GM21381 (cell line): ENCODE data around the gene NID2.
A peak's percentile ranks its signal among the peaks of the same experiment; 100 is the strongest.

Source experiments
- ATAC-seq: cut with Tn5 transposase; IDR thresholded peaks from one replicate; pipeline ENCODE4 v1.9.1; 2021; ENCODE audit warnings: mild to moderate bottlenecking, moderate library complexity; ENCODE audit not compliant: unreplicated experiment

Gene NID2

DNA sequence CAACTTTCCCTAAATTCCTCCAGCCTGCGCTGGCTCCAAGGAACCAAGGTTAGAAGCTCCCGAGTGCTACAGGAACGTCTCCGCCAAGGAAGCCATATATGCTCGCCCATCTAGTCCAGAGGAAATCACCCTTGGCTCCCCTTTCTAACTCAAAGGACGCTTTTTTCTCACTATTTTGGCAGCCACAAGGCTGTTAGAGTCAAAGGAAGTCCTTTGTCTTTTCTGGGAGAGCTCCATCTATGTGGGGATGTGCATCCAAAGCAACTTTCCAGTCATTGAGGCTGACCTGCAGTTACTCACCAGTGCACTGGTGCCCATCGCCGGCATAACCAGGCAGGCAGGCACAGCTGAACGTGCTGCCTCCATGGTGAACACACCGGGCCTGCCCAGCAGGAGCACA is 42.0 kb downstream of the NID2 start:
- ATAC-seq: no peak

DNA sequence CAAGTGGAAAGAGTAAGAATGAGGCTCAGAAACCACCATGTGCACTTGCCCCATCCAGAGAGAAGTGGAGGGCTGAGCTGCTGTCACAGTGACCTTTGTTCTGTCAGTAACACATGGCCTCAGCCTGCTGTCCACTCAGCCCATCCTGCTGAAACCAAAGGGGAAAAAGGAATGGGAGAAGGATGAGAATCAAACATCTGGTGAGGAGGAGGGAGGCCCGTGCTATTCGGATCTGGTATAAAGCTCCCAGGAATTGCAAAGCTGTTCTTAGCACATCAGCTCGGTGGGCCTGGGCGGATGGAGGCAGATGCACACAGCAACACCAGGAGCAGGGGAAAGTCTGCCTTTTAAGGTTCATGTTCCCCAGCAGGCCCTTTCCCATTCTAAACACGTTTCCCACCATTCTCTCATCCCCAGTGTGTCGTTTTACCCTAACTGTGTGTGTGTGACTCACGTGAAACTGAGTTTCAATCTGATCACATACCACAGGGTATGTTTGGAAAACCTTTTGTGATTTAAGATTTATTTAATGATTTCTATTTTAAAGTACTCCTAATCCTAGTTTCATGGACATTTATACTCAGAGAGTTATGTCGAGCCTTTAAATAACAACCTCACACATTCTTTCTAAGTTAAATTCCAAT is 42.7 kb downstream of the NID2 start:
- no peak for ATAC-seq

DNA sequence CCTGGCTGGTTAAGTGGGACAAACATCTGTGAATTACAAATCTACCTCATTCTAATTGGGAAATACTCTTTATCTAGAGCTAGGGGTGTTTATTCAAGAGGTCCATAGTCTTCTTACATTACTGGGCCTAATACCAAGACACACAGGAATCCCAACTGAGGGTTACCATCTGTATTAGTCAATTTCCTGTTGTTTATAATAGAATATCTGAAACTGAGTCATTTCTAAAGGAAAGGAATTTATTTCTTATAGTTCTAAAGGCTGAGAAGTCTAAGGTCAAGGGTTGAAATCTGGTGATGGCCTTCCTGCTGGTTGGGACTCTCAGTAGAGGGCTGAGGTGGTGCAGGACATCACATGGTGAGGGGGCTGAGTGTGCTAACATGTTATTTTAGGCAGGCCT is 43.5 kb downstream of the NID2 start:
- ATAC-seq: no peak

DNA sequence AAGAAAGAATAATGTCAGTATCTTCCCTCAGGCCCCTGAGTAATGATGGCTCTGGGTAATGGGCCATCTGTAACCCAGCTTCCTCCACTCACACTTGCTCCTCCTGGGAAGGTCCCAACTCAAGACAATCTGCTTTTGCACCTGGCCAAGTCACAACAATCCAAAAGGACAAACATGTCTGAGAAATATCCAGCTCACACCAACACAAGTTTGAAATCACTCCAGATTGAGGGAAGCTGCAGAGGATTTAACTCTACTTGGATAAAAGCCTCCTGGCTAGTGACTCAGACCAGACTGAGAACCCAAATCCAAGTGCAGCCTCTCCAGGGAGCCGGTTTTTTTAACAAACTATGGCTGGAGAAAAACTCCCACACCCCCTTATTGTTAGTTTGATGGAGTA is 45.3 kb downstream of the NID2 start:
- ATAC-seq: no peak

DNA sequence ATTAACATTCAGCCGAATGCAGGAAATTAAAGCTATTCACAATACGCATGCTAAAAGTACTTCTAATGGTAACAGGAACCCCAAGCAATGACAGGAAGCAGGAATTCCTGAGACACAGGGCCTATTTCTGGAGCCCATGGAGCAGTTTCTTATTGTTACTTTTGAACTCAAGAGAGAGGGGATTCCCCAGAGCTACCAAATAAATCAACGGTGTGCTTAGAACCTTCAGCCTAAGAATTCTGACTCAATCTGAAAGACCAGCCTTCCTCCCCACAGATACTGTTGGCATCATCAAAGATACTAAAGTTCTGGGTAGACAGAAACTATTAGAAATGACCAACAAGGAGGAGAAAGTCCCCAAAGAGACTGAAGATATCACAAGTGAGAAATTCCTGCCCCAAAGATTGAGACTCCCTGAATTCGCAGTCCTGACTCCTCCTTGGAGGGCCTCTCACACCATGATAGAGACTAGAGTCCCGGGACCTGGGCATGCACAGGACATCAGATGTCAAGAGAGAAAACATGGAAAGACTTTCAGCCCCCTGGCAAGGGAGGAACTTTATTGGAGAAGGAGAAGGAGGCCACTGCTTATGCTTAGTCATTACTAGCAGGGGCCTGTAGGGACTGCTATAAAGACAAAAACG is 46.8 kb downstream of the NID2 start:
- peak; percentile 86 for ATAC-seq

DNA sequence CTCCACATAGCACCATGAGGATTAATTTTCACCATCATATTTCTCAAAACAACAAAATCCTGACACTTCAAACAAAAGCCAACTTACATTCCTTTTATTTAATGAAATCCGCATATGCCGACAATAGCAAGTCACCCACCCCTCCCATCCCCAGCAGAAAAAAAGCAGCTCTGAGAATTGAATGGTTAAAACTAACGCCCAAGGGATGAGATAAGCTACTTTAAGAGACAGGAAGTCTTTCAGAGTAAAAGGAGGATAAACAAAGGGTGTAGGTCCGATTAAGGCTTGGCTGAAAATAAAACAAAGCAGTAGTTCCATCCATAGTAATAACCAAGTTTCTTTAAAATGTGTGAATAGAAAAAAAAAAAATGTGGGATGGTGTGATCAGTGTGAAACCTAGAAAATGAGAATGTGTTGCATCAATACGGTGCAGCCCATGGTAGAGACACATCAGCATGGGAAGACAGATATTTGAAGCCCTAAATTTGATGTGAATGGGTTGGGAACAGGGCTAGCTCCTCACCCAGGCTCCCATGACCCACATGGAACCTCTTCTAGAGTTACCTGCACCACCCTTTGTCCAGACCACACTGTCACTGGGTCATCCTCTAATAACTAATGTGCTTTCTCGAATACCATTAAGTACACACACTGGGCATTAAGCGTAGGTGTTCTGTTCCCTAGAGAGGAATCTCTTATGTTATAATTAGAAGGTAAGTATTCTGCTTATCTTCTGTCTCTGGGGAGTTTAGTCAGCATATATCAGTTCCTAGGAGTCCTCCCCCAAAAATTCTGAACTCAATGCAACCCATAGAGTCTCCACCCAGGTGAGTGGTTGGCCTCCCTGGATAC is 47.8 kb downstream of the NID2 start:
- no peak for ATAC-seq

DNA sequence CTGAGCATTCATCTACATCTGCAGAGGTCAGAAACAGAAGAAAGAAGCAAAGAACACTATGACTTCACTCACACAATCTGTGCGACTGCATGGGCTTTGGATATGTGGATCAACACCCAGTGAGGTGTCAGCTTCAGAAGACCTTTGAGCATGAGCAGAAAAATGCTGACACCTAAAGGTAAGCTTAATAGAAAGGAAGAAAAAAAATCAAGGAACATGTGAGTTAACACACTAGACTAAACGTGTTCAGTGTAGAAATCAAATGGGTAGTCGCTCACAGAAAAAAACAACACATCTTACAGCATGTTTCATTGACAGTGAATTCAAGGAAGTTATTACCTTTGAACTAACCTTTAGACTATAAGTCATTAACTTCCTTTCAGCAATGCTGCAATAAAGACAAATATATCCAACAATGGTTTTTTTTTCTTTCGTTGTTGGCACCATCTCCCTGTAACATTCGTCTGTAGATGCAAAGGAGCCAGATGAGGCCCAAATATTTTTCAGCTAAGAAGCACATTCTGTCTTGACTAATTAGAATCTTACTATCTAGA is 48.6 kb downstream of the NID2 start:
- no peak for ATAC-seq

DNA sequence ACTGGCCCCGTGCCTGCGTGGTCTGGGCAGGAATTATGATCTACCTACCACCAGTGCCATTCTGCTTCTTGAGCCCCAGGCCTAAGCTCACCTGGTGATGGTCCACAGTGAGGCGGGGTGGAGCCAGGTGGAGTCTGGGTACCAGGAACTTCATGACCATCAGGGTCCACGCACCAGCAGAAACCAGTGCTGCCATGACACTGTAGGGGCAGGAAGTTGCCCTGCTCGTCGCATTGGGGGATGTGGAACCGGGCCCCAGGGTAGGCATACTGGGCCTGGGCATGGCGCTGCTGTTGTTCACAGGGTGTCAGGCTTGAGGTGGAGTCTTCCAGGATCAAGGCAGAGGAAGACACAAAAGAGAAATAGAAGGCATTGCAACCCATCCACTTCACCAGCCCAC is 49.9 kb downstream of the NID2 start:
- no peak for ATAC-seq

DNA sequence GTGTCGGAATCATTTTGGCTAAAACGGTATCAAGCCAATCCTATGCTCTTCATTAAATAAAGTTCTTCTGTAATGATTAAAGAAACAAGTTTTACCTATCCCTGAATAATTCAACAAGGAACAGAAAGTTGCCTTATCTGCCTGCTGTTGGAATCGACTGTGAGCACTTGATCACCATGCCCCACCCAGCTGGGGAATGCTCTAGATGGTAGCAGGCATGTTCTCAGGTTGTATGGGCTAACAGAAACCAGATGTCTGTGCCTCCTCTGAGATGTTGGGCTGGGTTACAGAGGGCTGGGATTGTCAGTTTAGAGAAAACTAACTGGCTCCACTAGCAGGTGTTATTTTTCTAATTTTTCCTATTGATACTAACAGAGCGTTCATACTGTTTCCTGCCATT is 50.6 kb downstream of the NID2 start:
- ATAC-seq: no peak

DNA sequence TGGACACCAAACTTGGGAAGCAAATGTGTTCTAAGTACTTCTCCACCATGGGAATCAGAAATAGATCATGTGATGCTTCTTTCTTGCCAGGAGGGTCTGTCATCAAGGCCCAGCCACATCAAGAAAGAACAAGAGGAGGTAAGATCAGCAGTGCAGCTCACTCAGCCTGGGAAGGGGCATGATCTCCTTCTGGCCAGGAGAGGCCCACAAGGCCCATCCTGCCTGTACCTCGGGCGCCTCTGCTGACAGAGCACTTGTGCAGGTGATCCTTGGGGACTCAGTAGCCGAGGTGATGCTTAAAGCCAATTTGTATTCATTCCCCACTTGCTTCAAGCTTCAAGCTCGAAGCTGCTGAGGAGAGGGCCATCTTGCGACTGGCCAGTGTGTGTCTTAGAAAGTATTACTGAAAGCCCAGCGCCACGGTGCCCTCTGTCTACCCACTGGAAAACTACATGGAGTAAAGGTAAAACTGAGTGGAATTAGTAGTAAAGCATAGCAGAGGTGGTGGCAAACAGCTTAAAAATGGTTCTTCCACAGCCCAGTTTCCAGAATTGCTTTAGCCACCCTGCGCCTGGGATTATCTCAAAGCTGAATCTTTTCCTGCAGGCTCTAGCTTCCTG is 53.3 kb downstream of the NID2 start:
- ATAC-seq: no peak

DNA sequence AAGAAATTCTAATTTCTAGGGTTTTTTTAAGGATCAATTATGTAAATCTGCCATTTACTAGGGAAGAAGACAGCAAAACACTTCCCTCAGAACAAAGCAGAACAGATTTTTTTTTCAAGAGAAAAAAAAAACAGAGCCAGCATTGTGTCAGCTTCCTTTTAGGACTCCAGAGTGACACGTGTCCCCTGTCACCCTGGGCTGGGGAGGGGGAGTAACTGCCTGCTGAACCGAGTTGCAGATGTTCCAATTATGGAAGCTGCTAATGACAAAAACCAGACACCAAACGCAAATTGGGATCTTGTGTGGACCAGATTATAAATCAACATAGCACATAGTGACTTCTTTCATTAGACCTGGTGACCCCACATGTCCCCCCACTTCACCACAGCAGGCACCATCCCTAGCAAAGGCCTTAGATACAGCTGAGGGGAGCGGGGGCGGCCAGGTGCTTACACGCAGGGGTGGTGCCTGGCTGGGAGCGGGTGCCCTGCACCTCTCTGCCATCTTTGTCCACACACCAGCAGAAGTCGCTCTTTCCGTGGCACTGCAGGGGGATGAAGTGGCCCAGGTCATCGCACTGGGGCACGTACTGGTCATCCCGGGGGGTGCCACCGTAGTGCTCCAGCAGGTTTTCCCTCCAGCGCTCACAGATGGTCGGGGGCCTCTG is 54.1 kb downstream of the NID2 start:
- ATAC-seq: no peak

DNA sequence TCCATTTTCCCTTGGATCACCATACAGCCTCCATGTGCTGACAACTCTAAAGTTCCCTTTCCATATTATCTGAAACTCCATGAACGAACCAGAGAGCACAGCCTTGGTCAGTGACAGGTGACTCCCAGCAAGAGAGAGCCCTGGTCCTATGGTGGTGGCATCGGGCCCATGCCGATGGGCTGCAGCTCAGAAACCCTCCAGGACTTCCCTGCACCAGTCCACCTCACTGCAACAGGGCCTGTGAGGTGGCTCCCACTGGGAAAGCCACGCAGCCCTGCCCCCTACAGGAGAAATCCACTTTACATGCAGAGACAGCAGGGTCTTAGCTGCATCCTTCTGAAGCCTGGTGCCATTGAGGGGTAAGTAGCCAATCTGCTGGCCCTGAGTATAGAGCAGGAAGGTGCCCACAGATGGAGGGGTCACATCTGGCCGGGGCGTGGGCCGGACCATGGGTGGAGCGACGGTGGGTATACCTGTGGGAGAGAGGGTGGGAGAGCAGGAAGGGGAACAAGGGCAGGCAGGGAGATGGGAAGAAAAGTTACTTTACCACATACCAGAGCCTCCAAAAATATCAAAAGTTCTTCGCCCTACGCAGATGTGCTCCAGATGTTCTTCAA is 54.8 kb downstream of the NID2 start:
- no peak for ATAC-seq

DNA sequence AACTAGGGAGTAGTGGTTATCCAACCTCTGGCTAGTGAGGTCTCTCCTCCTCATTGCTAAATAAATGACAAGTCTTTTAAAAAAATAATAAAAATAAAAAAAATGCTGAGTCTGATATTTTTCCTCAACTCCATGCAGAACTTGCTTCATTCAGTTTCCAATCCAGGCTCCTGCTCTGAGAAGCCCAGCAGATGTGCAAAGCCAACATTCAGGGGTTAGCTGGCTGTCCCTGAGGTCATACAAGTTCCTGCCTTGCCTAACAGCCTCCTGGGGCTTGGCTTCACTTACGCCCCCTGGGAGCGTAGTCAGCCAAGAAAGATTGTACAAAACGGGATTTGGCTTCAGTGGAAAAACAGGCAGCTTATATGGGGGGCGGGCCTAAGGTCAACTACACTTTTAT is 56.2 kb downstream of the NID2 start:
- ATAC-seq: no peak

DNA sequence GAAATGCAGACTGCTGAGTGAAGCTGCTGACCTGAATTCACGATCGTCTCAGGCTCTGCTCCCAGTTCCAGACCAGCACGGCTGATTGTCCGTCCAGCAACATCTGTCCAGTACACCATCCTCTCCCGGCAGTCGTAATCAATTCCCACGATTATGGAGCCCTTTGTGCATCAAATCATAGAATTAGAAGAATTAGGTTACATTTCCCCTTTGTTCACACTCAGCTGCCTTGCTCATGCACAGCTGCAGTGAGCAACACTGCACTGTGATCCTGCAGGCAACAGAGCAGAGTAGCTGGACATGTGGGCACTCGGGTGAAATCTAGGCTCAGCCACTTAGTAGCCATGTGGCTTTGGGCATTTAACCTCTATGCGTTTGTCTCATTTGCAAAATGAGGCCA is 57.3 kb downstream of the NID2 start:
- ATAC-seq: no peak

DNA sequence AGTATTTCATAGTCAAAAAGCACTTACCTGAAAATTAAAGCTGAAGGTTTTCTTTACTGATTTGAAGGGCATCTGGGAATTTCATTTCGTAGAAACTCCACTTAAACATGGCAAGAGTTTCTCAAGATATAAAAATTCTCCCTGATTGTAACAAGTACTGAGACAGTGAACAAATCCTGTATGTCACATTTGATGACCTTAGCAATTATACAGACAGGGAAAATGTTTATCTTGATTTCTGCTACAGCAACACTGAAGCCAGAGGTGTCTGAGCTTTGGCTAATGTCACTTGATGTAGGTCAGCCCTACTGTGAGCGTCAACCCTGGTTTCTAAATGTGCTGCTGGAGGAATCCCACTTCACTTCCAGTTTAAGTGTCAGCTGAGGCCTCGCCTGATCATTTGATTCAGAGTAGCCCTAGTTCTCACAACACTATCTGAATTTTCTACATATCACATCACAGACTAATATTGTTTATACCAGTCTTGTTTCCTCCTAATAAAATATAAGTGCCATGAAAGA is 58.6 kb downstream of the NID2 start:
- ATAC-seq: no peak

DNA sequence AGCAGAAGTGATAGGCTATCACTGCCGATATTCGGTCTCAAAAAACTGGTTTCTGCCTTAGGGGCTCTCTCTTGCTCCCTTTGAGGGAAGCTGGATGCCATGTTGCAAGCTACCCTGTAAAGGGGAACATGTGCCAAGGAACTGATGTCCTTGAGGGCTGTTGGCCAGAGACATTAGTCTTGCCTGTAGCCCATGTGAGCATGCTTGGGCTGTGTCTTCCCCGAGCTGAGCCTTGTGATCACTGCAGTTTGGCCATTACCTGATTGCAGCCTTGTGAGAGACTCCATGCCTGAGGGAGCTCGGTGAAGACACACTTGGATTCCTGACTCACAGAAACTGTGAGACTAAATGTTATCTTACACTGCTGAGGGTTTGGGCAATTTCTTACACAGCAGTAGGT is 60.7 kb downstream of the NID2 start:
- ATAC-seq: no peak

DNA sequence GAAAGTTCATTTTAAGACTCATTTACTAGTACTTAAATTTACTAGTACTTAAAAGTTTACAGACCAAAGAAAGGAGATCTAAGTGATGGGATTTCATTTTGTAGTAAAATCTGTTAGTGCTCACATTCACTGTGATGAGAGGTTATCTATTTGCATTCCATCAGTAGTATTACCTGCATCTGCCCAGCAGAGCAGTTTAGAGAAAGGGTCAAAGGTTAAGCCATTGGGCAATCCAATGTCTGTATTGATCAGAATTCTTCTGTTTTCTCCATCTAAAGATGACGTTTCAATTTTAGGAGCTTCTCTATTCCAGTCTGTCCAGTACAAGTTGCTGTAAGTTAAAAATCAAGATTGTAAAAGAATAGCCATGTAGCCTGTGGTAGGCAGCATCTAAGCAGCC is 61.2 kb downstream of the NID2 start:
- no peak for ATAC-seq

DNA sequence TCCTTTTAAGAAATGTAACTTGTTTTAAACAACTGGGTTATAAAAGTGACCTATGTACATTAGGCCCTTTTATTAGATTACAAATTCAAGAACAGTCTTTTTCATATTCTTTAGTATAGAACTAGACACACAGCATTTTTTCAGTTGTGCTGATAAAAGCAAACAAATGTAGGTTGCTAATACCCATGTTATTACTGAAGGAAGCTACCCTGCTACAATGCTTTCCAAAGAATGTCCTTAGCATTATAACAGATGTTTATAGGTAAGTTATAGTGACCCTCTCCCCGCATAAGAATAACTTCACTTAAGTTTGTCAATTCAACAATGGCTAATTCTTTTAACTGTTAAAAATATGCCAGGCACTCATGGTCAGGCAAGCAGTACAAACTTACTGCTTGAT is 61.6 kb downstream of the NID2 start:
- ATAC-seq: no peak

DNA sequence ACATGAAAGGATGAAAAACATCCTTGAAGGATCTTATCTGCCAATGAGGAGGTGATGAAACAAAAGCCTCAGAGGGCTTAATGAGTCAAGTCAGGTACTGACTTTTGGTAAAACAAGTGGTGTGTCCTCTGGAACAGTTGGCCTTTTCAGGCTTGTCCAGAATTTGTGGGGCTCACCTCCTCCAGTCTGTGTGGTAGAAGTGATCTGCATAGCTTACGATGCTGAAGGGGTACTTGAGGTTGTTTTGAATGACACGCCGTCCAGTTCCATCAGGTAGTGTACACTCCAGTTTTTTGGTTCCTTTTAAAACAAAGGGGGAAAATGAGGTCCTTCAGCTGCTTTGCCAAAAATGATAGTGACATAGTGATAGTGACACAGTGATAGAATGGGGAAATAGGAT is 62.5 kb downstream of the NID2 start:
- ATAC-seq: no peak

DNA sequence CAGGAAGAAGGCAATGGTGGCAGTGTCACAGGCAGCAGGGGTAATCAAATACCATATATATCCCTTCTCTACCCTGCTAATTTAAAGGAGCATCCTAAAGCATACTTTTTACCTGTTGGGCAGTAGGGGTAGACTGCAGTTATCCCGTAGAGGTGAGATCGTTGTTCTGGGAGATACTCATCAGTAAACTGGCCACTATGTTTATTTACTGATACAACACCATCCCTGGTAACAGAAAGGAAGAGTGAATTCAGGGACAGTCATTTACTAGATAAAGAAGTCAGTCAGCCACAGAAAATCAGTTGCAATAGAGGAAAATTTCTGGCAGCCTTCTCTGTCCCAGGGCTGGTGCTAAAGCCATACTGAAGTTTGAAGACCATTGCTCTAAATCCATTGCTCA is 63.2 kb downstream of the NID2 start:
- no peak for ATAC-seq
